HEK293 (cell line): Measurements from ENCODE around the gene ZNF484.
"Not testable (repeated sequence)": the region's sequence is repeated elsewhere in the genome, so short reads cannot be mapped to it uniquely, and the experiment has no call there.

Experiments used
- TCF7L2 ChIP-seq: IDR thresholded peaks from 2 replicates; pipeline ENCODE4 v1.6.1; 2011; ENCODE audit warnings: low read depth, mild to moderate bottlenecking, inconsistent platforms, low read length, moderate library complexity, borderline replicate concordance
- ZBTB7A ChIP-seq: fragments of 450-650 bp; formaldehyde crosslinking; IDR thresholded peaks from 2 replicates; pipeline ENCODE4 v1.5.1; 2016; ENCODE audit warnings: low read depth, missing biosample characterization, missing genetic modification characterization
- ZFP41 ChIP-seq: fragments of 450-650 bp; formaldehyde crosslinking; IDR thresholded peaks from 2 replicates; pipeline ENCODE4 v1.5.1; 2016; ENCODE audit warnings: missing biosample characterization, missing genetic modification characterization, borderline replicate concordance
- ZNF169 ChIP-seq: fragments of 450-650 bp; formaldehyde crosslinking; IDR thresholded peaks from 2 replicates; pipeline ENCODE4 v1.5.1; 2016; ENCODE audit warnings: missing biosample characterization, missing genetic modification characterization
- ZNF366 ChIP-seq: fragments of 450-650 bp; formaldehyde crosslinking; conservative IDR thresholded peaks from 2 replicates; pipeline ENCODE4 v1.5.1; 2016; ENCODE audit warnings: missing biosample characterization, missing genetic modification characterization
- TF ChIP-seq, protein P1 (sequence below): fragments of 450-650 bp; formaldehyde crosslinking; IDR thresholded peaks from 2 replicates; pipeline ENCODE4 v1.5.1; 2016; ENCODE audit warnings: missing biosample characterization, missing genetic modification characterization
- TF ChIP-seq, protein P2 (sequence below): fragments of 450-650 bp; formaldehyde crosslinking; IDR thresholded peaks from 2 replicates; pipeline ENCODE4 v1.5.1; 2016; ENCODE audit warnings: missing biosample characterization, missing genetic modification characterization
- TF ChIP-seq, protein P3 (sequence below): fragments of 450-650 bp; formaldehyde crosslinking; IDR thresholded peaks from 2 replicates; pipeline ENCODE4 v1.5.1; 2016; ENCODE audit warnings: missing biosample characterization, missing genetic modification characterization

DNA sequence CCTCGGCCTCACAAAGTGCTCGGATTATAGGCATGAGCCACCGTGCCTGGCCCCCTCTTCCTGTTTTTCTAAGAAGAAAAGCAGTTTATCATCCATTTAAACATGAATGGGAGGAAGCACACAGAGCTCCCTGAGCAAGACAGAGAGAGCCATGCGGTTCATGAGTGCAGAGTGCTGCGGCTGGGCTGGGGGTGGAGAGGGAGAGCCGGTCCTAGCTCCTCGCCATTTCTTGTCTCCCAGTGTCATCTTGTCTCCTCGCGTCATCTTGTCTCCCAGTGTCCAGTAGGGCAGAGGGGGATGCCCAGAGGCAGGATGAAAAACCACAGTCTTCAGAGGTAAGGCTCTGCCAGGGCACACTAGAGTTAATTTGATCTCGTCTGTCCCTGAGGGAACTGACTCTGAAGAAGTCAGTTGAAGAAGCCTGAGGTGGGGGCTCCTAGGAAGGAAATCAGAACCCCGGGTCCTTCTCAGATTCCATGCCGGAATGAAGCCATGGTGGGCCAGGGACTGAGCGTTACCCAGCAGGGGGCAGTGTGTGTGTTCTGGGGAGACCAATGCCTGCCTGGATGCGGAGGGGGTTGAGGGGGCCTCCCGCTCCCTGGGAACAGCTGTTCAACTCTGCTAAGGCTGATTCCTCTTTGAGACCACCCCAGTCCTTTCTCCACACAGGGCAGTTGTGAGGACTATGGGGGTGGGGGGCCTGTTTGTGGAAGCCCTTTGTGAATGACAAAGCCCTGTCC lies 6.0 kb upstream of the ZNF484 start:
- TF ChIP-seq, protein P1, sequence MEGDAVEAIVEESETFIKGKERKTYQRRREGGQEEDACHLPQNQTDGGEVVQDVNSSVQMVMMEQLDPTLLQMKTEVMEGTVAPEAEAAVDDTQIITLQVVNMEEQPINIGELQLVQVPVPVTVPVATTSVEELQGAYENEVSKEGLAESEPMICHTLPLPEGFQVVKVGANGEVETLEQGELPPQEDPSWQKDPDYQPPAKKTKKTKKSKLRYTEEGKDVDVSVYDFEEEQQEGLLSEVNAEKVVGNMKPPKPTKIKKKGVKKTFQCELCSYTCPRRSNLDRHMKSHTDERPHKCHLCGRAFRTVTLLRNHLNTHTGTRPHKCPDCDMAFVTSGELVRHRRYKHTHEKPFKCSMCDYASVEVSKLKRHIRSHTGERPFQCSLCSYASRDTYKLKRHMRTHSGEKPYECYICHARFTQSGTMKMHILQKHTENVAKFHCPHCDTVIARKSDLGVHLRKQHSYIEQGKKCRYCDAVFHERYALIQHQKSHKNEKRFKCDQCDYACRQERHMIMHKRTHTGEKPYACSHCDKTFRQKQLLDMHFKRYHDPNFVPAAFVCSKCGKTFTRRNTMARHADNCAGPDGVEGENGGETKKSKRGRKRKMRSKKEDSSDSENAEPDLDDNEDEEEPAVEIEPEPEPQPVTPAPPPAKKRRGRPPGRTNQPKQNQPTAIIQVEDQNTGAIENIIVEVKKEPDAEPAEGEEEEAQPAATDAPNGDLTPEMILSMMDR (tag by site-specific recombination) = not testable (repeated sequence)
- not testable (repeated sequence) for TF ChIP-seq ZBTB7A (tag by site-specific recombination); ZNF366 (tag by site-specific recombination); ZNF169 (tag by site-specific recombination); TCF7L2; ZFP41 (tag by site-specific recombination)
- TF ChIP-seq, protein P2, sequence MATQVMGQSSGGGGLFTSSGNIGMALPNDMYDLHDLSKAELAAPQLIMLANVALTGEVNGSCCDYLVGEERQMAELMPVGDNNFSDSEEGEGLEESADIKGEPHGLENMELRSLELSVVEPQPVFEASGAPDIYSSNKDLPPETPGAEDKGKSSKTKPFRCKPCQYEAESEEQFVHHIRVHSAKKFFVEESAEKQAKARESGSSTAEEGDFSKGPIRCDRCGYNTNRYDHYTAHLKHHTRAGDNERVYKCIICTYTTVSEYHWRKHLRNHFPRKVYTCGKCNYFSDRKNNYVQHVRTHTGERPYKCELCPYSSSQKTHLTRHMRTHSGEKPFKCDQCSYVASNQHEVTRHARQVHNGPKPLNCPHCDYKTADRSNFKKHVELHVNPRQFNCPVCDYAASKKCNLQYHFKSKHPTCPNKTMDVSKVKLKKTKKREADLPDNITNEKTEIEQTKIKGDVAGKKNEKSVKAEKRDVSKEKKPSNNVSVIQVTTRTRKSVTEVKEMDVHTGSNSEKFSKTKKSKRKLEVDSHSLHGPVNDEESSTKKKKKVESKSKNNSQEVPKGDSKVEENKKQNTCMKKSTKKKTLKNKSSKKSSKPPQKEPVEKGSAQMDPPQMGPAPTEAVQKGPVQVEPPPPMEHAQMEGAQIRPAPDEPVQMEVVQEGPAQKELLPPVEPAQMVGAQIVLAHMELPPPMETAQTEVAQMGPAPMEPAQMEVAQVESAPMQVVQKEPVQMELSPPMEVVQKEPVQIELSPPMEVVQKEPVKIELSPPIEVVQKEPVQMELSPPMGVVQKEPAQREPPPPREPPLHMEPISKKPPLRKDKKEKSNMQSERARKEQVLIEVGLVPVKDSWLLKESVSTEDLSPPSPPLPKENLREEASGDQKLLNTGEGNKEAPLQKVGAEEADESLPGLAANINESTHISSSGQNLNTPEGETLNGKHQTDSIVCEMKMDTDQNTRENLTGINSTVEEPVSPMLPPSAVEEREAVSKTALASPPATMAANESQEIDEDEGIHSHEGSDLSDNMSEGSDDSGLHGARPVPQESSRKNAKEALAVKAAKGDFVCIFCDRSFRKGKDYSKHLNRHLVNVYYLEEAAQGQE (tag by site-specific recombination) = not testable (repeated sequence)
- TF ChIP-seq, protein P3, sequence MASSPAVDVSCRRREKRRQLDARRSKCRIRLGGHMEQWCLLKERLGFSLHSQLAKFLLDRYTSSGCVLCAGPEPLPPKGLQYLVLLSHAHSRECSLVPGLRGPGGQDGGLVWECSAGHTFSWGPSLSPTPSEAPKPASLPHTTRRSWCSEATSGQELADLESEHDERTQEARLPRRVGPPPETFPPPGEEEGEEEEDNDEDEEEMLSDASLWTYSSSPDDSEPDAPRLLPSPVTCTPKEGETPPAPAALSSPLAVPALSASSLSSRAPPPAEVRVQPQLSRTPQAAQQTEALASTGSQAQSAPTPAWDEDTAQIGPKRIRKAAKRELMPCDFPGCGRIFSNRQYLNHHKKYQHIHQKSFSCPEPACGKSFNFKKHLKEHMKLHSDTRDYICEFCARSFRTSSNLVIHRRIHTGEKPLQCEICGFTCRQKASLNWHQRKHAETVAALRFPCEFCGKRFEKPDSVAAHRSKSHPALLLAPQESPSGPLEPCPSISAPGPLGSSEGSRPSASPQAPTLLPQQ (tag by site-specific recombination) = not testable (repeated sequence)
